GM12873 (cell line): ENCODE results near the gene GRAMD1A.

Experiments used
- TF ChIP-seq, protein P1 (sequence below): IDR thresholded peaks from 2 replicates; pipeline ENCODE4 v1.5.1; 2012; ENCODE audit warnings: low read depth, mild to moderate bottlenecking, moderate library complexity, low read length, control low read depth; ENCODE audit not compliant: insufficient read depth; ENCODE audit errors: missing control alignments

GRAMD1A gene

DNA sequence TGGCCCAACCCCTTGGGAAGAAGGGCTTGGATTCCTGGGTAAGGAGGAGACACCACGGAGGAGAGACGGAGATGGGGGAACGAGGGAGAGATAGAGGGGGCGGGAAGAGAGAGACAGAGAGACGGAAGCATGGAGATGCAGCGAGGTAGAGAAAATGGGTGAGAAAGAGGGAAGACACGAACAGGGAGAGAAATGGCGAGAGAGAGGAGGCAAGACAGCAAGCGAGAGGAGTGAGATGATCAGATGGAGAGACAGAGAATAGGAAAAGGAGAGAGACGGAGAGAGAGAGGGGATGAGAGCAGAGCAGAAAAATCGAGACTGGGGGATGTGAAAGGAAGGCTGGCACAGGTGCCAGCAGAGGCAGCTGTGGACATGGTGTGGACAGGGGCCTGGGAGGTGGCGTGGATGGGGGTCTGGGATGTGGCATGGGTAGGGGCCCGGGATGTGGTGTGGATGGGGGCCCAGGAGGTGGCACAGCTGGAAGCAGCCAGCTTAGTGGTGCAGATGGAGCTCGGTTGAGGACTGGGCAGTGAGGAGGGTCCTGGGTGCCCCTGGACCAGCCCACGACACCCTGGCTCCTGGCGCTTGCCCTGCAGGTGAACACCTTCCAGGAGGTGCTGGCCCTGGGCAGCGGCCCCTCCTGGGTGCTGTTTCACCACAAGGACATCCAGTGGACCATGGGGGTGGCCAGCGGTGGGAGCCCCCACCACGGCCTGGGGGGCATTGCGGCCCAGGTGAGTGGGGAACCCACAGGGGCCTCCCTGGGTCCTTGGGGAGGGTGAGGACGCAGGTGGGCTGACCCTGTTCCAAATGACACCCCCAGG, 75.3 kb downstream of the GRAMD1A start:
- TF ChIP-seq, protein P1, sequence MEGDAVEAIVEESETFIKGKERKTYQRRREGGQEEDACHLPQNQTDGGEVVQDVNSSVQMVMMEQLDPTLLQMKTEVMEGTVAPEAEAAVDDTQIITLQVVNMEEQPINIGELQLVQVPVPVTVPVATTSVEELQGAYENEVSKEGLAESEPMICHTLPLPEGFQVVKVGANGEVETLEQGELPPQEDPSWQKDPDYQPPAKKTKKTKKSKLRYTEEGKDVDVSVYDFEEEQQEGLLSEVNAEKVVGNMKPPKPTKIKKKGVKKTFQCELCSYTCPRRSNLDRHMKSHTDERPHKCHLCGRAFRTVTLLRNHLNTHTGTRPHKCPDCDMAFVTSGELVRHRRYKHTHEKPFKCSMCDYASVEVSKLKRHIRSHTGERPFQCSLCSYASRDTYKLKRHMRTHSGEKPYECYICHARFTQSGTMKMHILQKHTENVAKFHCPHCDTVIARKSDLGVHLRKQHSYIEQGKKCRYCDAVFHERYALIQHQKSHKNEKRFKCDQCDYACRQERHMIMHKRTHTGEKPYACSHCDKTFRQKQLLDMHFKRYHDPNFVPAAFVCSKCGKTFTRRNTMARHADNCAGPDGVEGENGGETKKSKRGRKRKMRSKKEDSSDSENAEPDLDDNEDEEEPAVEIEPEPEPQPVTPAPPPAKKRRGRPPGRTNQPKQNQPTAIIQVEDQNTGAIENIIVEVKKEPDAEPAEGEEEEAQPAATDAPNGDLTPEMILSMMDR: no peak

- TF ChIP-seq, protein P1: no peak
Measured at GRCh38 chr19:35076026-35076370, 75.9 kb downstream of the GRAMD1A start.
